Stimulated activated naive CD8-positive, alpha-beta T cell treated with anti-CD3 and anti-CD28 coated beads, Interleukin-15, Interleukin-2, amounts not matched to agents 100 U/mL and 50 U/mL, for 24 hours (primary cell): ENCODE results near the gene NACA2.
"Not testable (repeated sequence)": the region's sequence is repeated elsewhere in the genome, so short reads cannot be mapped to it uniquely, and the experiment has no call there.

Experiments used
- ATAC-seq: fragments of 150-1000 bp; cut with Tn5 transposase; one replicate; pipeline ENCODE4 v1.10.0; 2021
- DNase-seq: peaks from one replicate; pipeline ENCODE4 v3.0.0; 2021

NACA2 gene

DNA sequence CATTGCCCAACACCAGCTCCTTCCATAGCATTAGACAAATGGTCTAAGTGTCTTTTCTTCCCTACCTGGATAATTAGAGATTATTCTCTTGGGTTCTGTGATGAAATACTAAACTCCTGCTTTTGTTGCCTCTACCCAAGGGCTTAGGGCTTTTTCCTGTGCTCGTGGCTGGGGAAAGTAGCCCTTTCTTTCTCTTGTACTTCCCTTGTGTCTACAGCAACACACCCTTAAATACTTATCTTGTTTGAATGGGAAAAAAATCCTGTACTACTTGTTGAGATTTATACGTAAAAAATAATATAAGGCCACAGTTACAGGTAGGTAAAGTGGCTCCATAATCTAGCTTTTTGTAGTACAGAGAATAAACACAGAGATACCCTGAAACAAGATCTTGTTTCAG, 7.0 kb upstream of the NACA2 start:
- DNase-seq (no peak), ATAC-seq (no peak)

DNA sequence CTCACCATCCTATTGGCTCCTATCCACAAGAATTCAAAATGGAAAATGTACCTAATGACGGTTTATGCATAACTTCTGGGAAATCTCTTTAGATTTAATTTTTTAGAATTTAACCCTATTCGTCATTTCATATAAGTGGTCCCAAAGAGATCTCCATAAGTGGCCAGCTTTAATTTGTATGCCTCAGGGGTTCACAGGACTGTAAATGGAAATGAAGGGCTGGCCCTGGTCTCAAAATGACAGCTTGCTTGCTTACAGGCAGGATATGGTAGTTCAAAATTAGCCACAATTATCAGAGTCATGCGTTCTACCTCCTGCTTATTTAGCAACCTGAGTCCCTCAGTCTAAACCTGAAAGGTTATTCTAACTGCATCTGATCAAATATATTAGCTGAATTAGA, 6.6 kb upstream of the NACA2 start:
- DNase-seq (no peak), ATAC-seq (no peak)

DNA sequence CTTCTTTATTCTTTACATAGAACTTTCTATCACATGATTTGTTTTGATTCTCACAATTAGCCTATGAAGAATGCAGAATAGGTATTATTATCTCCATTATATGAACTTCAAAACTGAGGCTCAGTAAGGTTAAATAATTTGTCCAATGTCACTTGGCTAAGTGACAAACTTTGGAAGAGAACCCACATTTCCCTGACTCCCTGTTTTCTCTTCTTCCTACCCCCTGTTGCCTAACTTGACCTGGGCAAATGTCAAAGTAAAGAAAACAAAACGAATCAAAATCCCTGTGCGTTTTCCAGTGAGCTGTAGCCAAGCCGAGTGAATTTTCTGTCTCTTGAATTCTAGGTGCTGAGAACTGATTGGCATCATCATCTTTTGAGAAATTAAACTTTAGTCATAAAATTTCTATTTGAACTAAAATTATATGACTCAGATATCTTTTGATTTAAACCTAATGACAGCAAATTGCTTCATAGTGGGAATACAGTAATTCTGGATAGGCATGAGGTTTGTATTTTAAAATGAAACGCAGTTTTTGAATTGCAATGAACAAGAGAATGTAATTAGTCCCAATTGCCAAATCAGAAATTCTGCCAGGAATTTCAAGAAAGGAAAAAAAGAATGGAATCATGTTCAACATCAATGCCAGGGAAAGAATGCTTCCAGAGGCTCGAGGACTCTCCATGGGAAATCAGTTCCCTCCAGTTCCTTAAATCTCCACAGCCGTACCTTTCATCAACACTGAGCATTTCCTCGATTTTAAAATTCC, 4.6 kb upstream of the NACA2 start:
- DNase-seq, result no peak
- ATAC-seq, result no peak

DNA sequence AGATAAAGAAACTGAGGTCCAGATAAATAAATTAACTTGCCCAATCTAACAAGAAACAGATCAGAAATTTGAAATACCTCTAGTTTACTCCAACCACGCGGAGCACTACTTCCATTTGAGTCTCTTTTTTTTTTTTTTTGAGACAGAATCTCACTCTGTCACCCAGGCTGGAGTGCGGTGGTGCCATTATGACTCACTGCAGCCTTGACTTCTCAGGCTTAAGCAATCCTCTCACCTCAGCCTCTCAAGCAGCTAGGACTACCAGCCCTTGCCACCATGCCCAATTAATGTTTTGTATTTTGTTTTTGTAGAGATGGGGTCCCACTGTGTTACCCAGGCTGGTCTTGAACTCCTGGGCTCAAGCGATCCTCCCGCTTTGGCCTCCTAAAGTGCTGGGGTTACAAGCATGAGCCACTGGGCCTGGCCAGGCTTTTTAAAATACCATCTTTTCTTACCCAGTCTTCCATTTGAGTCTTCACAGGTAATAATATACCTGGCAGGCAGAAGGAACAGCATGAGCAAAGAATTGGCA, 3.3 kb upstream of the NACA2 start:
- ATAC-seq (no peak), DNase-seq (no peak)

DNA sequence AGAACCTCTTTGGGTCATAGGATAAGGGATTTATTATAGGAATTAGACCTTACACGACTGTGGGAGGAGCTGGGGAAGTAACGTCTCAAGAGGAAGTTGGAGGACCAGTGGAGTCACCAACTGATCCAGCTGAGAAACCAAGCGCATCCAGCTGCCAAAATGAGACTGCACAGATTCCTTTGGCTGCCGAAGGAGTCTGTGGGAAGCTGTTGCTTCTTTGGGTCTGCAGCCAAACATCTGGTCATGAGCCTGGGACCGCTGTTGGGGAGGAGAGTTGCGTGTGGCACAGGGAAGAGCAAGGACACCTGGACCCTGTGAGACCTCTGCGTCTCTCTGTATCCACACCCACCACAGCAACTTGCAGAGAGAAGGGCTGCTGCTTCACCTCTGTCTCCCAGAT, 2.4 kb upstream of the NACA2 start:
- DNase-seq (no peak), ATAC-seq (no peak)

DNA sequence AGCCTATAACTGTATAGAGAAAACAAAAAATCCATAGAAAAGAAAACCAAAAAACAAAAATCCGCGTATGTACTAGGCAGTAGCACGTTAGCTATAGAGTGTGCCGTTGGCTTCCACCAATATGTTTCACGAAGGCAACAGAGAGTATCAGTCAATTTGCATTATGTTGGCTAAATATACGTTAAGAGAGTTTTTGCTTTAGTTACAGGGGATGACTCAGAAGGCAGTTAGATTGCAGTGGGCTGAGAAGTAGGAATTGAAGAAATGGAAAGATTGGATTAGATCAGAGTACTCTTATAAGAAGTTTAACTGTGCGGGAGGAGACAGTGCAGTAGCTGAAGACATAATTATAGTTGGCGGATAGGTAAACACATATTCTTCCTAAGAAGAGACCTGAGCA, 911 bp upstream of the NACA2 start:
- ATAC-seq, result no peak
- no peak for DNase-seq

DNA sequence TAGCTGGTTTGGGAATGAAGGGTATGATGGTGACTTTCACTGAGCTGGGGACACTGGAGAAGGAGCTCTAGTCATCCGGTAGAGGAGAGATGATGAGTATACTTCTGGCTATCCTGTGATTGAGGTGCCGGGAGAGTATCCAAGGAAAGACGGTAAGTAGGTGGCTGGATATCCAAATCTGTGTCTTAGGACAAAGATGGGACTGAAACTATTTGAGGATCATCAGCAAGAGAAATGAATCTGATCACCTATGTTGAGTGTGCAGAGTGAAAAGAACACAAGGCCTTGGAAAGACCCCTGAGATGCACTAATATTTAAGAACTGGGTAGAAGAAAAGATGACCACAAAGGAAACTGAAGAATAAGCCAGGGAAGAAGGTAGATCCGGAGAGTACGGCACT, 1.0 kb downstream of the NACA2 start:
- DNase-seq, result no peak
- no peak for ATAC-seq

DNA sequence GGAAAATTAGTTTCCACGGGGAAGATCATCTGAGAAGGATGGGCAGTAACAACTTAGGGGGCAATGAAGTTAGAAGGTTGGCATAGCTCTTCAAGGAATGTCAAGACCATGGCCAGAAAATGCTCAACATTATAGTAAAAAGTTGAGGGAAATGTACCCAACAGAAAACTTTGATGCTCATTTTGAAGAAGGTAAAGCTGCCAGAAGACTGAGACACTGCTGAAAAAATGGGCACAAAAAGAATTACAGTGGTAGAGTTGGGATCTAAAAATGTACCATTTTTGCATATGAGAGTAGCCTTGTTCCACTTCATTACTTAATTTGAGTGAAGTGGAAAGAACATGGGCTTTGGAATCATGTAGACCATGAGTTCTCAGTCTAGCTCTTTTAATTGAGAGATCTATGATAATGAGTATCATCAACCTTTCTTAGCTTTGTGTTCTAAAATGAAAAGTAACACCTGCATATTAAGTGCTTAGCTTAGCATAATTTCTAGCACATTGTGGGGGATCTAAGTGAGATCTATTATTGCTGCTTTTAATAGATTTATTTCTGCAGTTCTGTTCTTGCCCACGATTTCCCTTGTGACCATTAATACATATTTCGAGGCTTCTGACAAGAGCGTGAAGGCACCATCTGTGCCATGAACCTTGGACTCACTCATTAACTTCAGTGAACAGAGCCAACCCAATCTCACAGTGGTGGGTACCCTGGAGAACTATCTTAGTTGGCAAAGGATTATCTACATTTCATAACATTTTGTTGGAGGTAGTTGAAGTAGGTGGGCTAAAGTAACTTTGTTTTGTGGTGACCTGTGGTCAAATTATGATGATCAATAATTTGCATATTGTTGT, 3.0 kb downstream of the NACA2 start:
- no peak for ATAC-seq
- DNase-seq, result no peak

DNA sequence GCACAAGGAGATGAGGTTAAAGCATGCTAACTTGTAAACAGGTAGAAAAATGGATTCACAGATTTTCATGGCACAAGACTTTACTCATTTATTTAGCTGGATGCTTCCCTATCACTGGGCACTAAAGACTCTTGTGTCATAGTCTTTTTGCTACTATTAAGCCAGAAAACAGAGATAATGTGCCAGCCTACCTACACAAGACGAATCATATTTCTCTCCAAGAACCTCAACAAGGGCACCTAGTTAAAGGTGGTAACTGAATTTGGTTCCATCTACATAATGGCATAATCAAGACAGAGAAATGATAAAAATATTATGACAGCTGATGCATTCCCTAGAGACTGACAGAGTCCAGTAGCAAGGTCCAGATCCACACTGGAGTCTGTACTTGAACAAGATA, 3.8 kb downstream of the NACA2 start:
- DNase-seq (no peak), ATAC-seq (no peak)

DNA sequence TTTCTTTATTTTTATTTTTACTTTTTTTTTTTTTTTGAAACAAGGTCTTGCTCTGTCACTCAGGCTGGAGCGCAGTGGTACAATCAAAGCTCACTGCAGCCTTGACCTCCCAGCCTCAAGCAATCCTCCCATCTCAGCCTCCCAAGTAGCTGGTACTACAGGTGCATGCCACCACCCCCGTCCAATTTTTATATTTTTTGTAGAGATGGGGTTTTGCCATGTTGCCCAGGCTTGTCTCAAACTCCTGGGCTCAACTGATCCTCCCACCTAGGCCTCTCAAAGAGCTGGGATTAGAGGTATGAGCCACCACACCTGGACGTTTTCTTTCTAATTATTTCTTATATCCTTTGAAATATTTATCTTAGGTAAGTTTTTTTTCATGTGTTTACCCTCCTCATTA, 4.4 kb downstream of the NACA2 start:
- not testable (repeated sequence) for ATAC-seq, DNase-seq

DNA sequence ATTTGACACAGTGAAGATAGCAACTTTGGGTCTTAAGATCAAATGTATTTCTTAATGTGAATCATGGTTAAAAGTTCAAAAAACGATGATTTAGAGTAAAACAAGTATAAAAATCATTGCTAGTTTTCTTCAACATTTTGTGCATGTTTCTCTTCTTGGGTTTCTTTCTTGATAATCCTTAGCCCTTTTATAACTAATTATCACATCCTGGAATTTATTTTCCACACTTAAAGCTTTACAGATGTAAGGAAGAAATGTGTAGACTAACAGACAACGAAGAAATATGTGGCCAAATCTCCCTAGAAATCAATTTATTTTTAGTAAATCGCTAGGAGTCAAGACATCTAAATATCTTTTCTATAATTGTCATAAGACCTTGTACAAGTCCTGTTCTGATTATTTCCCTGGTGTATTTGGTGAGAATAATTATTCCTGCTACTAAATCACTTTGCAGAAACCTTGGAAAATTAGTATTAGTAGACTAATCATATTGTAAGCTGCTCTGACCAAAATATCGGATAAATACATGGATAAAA, 4.9 kb downstream of the NACA2 start:
- ATAC-seq (no peak), DNase-seq (no peak)

DNA sequence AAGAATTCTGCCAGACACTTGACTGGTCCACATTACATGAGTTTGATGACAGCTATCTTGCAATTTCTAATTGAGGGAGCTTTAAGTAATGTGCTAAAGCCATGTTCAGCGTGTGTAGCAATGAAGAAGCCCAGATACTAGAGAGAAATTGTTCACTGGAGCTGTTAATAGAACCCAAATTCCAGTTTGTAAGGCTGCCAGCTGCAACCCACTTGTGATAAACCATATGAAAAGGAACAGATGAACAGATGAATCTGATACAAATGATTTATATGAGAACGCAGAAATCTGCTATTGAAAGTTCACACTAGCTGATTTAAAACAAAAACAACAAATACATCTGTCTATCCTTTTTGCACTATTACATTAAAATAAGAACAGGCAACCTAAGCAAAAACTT, 6.2 kb downstream of the NACA2 start:
- DNase-seq (no peak), ATAC-seq (no peak)

DNA sequence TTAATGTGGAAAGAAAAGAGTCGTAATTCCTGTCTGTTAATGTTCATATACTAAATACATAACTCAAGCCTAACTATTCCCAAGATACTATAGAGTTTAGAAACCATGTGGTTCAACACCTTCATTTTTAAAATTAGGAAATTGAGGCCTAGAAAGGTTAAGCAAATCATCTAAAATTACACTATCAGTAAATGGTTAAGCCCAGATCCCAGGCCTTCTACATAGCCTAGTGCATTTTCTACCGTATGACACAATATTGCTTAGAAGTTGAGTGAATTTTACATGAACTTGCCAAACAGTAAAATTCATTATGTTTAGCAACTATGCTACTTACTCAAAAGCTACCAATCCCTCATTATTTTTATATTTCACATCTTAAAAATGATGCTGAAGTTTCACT, 6.8 kb downstream of the NACA2 start:
- no peak for ATAC-seq
- DNase-seq, result no peak

DNA sequence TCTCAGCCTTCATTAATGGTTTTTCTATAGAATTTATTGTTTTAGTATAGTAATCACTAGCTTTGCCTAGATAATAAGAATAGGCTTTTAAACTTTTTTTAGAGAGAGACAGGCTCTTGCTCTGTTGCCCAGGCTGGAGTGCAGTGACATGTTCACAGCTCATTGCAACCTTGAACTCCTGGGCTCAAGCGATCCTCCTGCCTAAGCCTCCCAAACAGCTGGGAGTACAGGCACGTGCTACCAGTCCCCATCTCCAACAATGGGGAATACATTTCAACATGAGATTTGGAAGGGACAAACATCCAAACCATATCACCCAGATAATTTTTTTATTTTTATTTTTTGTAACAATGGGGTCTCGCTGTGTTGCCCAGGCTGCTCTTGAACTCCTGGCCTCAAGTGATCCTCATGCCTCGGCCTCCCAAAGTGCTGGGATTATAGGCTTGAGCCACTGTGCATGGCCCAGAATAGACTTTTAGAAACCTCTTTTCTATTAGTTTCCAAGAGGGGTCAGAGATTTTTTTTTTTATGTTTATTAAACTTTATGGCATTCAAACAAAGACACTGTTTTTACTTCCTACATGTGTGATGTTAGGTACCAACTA, 7.3 kb downstream of the NACA2 start:
- no peak for DNase-seq
- no peak for ATAC-seq

DNA sequence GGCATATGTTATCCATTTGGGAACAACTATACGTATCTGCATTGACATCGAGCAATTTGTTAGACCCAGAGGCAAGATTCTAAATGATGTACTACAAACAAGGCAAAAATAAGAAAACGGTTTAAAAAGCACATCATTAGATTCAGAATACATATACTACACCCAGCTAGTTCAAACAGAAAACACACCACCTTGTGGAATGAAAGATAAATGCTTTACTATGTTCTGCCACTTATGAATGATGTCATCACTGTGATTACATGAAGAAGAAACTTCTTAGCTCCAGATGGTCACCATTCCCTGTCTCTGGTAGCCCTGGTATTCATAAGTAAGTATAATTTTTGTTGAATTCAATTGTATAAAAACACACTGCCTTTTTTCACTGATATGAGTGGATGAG, 7.8 kb downstream of the NACA2 start:
- DNase-seq (no peak), ATAC-seq (no peak)

DNA sequence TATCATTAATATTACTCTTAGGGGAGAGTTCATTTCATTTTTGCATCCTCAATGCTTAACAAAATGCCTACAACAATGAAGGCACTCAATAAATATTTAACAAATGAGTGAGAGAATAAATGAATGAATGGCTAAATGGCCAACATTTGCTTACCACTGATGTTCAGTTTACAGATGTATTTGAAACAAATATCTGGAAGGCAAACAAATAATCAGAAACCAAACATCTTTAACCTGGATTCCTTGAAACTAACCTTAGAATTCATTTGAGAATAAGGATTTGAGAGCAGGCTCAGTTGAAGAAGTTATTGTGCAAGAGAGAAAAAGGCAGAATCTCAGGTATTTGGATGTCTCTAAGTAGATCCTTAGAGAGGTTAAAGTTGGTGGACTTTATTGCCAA, 8.4 kb downstream of the NACA2 start:
- DNase-seq, result no peak

DNA sequence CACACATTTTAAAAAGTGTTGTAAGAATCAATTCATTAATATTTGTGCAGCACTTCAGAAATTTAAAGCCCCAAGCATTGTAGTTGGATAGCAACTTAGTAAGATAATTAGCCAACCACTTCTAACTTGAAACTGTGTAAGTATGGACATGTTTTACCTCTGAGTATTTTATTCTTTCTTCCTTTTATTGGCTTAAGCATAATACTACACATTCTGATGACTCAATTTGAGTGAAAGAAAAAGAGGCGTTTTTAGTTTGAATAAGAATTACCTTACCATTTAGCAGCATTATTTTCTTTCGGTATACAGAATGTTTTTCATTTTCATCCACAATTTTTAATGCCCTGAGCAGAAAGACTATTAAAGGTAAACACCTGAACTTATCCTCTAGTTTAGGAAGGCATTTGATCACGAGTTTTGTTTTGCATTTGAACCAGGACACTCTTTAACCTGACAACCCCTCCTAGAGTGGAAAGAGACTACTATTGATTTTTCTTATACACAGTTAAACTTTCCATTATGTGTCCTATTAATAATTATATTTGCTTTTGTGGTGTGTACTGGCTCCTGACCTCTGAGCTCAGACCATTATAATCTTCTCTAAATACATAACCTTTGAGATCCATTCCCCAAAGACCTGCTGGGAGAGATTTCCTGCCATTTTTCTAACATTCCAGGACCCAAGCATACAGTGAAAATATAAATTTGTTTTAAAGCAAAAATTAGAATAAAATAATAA, 9.2 kb downstream of the NACA2 start:
- ATAC-seq, result no peak
- DNase-seq, result no peak

More for the DNA sequence above, 8.4 kb downstream of the NACA2 start:
- ATAC-seq, result no peak

DNA sequence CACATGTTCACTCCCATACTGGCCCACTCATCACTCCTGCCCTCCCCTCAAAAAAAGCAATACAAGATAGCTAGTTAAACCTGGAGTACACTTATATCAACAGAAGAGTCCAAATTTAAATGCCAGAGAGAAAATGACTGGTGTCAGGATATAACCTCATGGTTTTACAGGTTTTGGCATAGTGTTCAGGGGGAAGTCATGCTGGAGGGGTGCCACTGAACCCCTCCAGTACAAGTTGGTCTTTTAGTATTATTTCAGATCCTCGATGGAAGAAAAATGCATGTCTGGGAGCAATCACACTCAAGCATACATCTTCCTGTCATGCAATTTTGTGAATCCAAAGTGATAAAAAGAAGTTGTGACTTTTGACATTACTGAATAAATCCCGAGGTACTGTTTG, 10.5 kb downstream of the NACA2 start:
- ATAC-seq (no peak), DNase-seq (no peak)

DNA sequence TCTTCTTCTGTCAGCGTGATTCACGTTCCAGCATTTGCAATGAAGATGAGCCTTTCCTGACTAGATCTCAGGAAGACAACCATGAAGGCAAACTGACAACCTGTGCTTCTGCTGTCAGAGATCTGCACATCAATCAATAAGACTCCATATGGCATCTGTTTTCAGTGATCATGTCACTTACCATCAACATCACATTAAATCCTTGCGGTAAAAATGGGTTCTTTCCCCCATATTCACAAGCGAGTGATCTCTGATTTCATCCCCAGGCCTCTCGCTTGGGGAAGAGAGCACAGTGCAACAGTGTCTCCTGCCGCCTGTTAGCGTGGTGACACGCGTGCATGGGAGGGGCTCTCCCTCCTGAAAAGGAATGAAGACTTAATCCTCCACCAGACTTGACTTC, 11.1 kb downstream of the NACA2 start:
- DNase-seq (no peak), ATAC-seq (no peak)

DNA sequence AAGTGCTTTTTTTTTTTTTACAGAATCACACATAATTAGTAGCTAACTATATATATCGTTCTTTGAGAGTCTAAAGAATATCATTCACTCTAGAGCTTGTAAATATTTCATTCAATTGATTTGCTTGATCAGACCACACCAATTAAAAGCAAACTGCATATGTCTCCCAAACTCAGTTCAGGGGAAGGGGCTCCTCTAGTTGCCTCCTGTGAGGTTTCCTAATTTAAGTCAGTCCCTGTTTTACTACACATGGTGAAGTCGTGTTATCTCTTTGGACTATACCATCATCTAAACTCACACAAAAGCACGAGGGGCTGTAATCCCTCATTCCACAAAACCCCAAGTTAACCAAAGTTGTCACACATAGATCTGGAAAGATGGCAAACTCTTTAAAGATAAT, 11.7 kb downstream of the NACA2 start:
- DNase-seq (no peak), ATAC-seq (no peak)

DNA sequence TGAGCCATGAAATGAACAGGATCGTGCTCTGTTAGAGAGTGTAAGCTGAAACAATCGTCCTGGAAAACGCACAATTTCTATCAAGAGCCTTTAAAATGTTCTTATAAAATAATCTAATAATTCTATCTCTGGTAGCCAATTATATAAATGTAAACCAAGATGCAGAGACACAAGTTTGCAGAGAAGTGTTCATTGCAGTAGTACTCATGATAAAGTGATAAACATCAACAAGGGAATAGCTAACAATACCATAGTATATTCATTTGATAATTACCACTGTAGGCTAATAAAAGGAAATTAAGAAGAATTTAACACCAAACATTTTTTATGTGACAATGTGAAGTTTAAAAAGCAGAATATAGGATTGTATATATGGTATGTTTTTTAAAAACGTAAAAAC, 12.4 kb downstream of the NACA2 start:
- DNase-seq, result no peak

DNA sequence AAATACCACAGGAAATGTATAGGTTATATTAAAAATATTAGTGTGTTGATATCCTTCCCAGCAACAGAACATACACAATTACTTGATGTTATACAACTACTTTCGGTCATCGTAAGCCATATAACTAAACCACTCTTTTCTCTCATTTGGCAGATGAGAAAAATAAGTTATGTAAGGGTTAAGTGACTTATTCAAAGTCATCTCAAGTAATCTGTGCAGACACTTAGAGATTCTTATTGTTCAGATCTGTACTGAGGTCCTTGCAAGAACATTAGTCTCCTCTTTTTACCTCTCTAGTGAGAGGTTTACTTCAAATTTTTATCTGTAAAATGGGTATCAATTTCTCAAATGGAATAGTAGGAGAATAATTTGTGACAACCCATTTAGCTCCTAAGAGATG, 15.0 kb downstream of the NACA2 start:
- no peak for DNase-seq
- no peak for ATAC-seq

More for the DNA sequence above, 12.4 kb downstream of the NACA2 start:
- no peak for ATAC-seq
